ENCODE results near the gene LSM14B.
"Not testable (repeated sequence)": the region's sequence is repeated elsewhere in the genome, so short reads cannot be mapped to it uniquely, and the experiment has no call there.

The LSM14B gene

GRCh38 chr20:62114894-62115293, 7.4 kb upstream of the LSM14B start:
- no peak for DNase-seq

GRCh38 chr20:62115800-62116407, 6.4 kb upstream of the LSM14B start:
- DNase-seq = not testable (repeated sequence)

- no peak for DNase-seq
Measured at GRCh38 chr20:62116558-62117361, 5.5 kb upstream of the LSM14B start.

- DNase-seq = no peak
Measured at GRCh38 chr20:62117362-62117646, 5.0 kb upstream of the LSM14B start.

- DNase-seq = no peak
Measured at GRCh38 chr20:62117658-62118057, 4.6 kb upstream of the LSM14B start.

DNA sequence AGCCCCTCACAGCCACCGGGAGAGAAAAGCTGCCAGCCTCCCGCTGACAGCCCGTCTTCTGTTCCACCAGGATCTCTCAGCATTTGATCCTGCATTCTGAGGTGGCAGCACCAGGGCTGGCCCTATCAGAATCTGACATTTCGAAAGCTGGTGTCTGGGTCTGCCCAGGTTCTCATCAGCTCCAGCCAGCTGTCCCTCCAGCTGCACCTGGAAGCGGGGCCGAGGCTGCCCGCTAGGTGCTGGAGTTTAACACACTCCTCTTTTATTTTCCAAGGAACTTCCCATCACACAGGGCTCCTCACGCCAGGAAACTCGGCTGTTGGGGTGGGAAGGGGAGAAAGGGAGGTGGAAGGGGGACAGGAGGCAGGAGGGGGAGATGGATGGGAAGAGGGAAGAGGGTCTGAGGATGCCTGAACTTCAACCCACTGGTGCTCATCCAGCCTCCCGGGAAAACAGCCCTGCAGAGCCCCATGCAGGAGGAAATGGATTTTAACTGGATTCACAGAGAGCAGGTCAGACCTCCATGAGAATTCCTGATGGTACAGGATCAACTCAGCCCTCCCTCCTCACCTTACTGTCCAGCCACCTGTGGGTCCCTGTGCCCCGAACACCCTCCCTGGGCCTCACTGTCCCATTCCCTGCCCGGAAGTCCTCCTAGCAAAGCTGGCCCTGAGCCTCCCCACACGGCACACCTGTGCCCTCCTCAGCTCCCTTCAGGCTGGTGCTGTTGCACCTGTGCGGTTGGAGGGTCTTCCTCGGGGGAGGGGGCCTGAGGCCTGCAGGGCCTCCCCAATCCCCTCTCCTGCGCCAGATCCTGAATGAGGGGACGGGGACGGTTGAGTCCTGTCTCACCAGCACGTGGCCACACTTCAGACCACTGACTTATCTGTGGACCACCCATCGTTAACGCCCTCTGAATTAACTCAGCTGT, 3.9 kb upstream of the LSM14B start:
- DNase-seq = no peak

- no peak for DNase-seq
Measured at GRCh38 chr20:62119115-62119514, 3.2 kb upstream of the LSM14B start.

DNA sequence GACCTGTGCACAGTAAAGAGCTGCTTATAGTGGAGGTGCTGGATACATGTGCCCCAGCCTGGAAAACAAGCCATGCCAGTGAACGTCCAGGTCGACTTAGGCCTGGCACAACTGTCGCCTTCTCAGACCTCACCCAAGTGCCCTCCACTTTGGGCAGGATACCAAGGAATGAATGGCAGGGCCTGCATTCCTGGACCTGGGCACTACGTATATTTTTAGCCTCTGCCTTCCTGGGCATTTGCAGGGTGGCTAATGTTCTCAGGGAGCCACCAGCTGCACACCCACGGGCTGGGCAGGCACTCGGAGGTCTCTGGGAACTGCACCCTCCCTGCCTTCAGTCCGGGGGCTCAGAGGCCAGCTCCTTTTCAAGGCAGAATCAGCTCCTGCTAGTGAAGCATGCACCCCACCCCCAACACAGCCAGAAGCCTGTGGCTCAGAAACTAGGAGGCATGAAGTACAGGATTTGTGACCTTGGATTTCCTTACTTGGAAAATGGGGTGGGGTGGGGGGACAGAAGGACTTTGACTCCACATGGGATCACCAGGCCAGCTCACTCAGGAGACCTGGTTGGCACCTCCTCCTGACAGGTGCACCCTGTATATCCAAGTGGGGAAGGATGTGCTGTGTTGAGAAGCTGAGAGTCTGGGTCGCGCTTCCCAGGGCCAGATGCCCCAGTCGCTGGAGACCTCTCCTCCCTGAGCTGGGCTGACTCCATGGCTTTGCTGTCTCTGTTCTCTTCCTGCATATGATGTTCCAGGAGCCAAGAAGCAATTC, 2.5 kb upstream of the LSM14B start:
- DNase-seq = no peak

DNA sequence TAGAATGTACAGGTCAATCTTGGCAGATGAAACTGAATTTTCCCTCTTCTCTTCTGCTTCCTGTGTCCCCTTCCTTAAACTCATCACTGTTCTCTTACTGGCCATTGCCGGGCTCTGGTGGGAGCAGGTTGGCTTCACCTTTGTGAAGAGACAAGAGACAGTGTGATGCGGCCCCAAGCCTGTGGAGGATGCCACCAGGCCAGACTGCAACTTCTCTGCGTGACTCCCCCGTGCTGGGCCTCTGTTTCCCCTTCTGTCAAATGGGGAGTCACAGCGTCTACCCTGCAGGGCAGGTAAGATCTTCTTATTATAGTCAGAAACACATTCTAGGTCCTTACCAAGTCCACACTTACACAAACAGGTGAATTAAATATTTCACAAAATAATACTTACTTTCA, 1.9 kb upstream of the LSM14B start:
- DNase-seq = no peak

DNA sequence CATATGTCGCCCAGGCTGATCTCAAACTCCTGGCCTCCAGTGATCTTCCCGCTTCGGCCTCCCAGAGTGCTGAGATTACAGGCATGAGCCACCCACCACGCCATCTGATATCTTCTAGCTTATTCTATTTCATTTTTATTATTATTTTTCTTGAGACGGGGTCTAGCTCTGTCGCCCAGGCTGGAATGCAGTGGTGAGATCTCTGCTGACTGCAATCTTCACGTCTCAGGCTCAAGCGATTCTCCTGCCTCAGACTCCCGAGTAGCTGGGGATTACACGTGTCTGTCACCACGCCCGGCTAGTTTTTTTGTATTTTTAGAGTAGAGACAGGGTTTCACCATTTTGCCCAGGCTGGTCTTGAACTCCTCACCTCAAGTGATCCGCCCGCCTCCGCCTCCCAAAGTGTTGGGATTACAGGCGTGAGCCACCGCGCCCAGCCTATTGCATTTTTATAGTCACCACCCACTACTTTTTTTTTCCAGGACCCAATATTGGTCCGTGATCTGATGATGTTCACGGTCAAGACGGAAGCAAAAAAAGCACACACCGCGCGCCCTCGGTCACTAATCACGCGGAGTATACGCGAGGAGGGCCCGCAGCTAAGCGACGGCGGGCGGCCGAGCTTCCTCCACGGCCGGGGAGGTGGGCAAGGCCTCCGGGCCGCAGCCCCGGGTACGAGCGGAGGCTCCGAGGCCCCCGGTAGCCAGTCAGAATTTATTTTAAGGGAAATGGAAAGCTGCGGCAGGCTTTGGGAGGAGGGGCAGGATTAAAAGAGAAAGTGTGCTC, 1.1 kb upstream of the LSM14B start:
- DNase-seq = no peak

DNA sequence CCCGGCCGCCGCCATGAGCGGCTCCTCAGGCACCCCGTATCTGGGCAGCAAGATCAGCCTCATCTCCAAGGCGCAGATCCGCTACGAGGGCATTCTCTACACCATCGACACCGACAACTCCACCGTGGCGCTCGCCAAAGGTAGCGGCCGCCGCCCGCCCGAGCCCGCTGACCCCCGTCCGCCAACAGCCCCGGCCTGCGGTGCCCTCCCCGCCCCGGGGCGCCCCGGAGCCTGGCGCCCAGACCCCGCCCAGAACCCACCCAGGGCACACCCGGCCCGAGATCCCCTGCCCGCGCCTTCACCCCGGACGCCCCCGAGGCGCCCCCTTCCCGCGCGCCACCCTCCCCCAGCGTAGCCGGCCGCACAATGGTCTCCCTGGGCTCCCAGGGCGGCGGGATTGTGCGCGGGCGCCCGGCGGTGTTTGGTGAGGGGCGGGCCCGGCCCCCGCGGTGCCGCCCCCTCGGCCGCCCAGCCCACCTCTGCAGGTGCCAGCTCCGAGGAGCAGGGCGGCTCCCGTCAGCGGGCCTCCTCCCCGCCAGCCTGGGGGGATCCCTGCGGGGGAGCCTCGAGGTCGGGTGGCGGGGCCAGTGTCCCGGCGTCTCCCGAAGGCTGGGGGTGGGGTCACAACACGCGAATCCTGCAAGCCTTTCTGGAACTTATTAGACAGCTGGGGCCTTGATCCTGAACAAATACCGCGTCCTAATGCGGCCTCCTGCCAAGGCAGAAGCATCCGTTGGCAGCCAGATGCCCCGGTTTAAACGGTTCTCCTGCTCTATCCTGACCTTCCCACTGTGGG, 577 bp downstream of the LSM14B start:
- DNase-seq = no peak

DNA sequence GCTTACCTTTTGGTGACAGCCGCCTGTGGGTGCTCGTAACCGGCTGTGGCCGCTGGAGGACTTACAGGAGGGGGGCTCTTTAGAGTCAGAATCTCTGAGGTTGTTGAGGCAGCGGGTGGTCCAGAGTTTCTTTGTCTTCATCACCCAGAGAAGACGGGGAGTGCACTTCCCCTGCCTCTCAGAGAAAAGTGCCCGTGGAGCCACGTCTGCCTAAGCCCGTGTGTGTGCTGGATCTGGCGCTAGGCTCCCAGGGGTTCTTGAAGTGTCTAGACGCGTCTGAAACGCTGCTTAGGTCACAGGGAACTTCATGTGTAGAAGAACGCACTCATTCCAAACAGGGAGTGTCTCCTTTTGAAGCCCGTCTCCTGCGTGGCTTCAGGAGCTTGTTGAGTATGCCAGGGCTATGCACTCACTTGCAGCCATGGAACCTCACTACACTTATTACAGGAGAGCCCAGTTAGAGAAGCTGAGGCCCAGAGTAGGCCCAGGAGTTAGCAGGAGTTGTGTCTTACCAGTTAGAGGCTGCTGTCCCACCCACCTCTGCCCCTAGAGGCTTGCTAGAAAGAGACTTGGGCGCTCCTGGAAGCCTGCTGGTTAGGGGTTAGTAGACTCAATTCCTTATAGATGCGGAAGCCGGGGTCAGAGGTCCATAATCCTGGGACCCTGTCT, 1.3 kb downstream of the LSM14B start:
- DNase-seq = no peak

DNA sequence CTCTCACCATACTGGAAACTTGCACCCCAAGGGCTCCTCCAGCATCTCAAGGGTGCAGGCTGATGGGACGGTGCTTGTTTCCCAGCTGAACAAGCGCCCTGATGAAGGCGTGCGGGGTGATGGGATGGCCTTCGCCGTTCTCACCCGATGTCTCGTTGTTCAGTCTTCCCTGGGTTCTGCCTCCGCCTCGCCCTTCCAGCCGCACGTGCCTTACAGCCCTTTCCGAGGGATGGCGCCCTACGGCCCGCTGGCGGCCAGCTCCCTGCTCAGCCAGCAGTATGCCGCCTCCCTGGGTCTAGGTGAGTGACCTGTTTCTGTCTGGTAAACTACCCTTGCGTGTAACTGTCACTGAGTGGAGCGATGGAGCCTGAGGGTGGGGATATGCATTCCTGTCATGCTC, 3.9 kb downstream of the LSM14B start:
- DNase-seq = no peak

- DNase-seq = no peak
Measured at GRCh38 chr20:62127799-62128198, 5.5 kb downstream of the LSM14B start.

- no peak for DNase-seq
Measured at GRCh38 chr20:62128502-62128901, 6.2 kb downstream of the LSM14B start.

DNA sequence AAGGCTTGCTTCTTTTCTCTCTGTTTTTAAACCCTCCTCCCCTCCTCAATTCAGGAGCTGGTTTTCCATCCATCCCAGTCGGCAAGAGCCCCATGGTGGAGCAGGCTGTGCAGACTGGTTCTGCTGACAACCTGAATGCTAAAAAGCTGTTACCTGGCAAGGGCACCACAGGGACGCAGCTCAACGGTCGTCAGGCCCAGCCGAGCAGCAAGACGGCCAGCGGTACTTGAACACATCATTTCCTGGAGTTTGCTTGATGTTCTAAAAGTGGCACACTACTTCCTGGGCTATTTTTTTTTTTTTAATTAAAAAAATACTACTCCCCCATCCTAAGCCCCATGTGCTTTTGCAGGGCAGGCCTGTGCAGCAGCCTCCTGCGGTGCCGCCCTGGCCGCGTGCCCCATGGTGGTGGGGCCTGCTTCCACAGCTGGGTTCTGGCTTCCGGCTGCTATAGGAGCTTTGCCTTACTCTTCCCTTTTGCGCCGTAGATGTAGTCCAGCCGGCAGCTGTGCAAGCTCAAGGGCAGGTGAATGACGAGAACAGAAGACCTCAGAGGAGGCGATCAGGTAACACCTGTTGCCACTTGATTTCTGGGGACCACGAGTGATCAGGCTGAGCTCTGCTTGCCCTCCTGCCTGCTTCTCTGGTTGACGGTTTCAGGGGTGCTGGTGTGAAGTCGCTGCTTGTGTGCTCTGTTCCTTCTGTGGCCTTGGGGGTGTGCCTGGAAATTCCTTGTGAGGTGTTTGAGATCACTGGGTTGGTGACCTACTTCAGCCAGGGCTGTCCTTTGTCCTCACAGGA, 7.7 kb downstream of the LSM14B start:
- DNase-seq = no peak

DNA sequence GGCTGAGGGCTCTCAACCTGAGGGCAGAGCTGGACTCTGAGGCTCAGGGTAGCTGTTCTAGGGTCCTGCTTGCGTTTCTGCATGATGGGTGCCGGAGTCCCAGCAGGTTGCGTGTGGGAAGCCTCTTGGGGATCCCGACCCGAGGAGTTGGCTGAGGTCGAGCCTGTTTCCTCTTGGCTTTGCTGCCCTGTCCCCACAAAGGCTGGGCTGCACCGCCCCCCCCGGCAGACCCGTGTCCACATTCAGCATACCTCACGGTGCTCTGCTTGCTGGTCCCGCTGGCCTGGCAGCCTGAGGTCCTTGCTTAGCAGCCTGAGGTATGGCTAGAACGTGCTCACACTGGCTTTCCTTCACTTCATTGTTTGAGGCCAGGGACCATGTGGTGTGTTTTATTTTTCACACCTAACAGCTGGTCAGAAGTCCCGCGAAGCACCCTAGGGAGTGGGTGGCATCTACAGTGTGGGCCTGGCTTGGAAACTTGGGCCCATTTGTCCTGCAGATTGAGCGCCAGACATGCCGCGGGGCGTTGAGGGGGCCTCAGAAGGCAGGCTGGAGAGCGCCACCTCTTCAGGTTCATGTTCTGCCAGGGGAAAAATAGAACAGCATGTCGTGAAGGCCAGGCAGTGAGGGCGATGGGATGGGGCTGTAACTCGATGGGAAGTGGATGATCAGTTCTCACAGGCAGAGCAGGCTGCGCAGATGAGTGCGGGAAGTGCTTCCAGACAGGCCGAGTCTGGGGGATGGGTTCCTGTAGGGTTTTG, 9.5 kb downstream of the LSM14B start:
- no peak for DNase-seq

DNA sequence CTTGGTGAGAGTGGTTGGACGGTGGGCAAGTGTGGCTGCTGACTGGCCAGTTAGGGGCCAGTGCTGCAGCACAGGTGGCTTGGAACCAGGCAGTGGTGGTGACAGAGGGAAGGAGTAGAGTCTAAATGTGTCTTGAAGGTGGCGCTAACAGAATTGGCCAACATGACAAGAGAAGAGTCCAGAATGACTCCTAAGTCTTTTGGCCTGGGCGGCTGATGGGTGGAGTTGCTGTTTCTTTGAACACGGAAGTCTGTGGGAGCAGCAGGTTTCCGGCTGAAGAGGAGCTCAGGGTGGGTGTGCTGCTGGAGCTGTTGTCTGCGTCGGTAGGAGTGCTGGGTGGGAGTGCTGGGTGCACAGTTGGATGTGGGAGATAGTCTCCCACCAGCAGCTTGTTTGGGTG, 10.1 kb downstream of the LSM14B start:
- DNase-seq = no peak
